Measurements from ENCODE around the gene RAB33A.

The RAB33A gene

GRCh38 chrX:130172127-130172845, 524 bp downstream of the RAB33A start:
- no peak for DNase-seq (ENCODE audit: low read depth in 1 of 2, low spot score in 1 of 2)

GRCh38 chrX:130173190-130173895, 1.6 kb downstream of the RAB33A start:
- no peak for DNase-seq (ENCODE audit: low read depth in 1 of 2, low spot score in 1 of 2)

GRCh38 chrX:130174045-130174704, 2.4 kb downstream of the RAB33A start:
- no peak for DNase-seq (ENCODE audit: low read depth in 1 of 2, low spot score in 1 of 2)

- no peak for DNase-seq (ENCODE audit: low read depth in 1 of 2, low spot score in 1 of 2)
Measured at GRCh38 chrX:130174937-130175336, 3.2 kb downstream of the RAB33A start.

GRCh38 chrX:130176354-130176776, 4.6 kb downstream of the RAB33A start:
- DNase-seq (ENCODE audit: low read depth in 1 of 2, low spot score in 1 of 2): no peak

GRCh38 chrX:130176942-130177341, 5.2 kb downstream of the RAB33A start:
- no peak for DNase-seq (ENCODE audit: low read depth in 1 of 2, low spot score in 1 of 2)

GRCh38 chrX:130179170-130179569, 7.4 kb downstream of the RAB33A start:
- no peak for DNase-seq (ENCODE audit: low read depth in 1 of 2, low spot score in 1 of 2)

- no peak for DNase-seq (ENCODE audit: low read depth in 1 of 2, low spot score in 1 of 2)
Measured at GRCh38 chrX:130179579-130180215, 7.9 kb downstream of the RAB33A start.

- no peak for DNase-seq (ENCODE audit: low read depth in 1 of 2, low spot score in 1 of 2)
Measured at GRCh38 chrX:130184168-130184567, 12.4 kb downstream of the RAB33A start.

GRCh38 chrX:130184857-130185256, 13.1 kb downstream of the RAB33A start:
- no peak for DNase-seq (ENCODE audit: low read depth in 1 of 2, low spot score in 1 of 2)

- DNase-seq (ENCODE audit: low read depth in 1 of 2, low spot score in 1 of 2): no peak
Measured at GRCh38 chrX:130186651-130187050, 14.9 kb downstream of the RAB33A start.

- DNase-seq (ENCODE audit: low read depth in 1 of 2, low spot score in 1 of 2): no peak
Measured at GRCh38 chrX:130190801-130191200, 19.0 kb downstream of the RAB33A start.

- DNase-seq (ENCODE audit: low read depth in 1 of 2, low spot score in 1 of 2): no peak
Measured at GRCh38 chrX:130196466-130196865, 24.7 kb downstream of the RAB33A start.

GRCh38 chrX:130197464-130197863, 25.7 kb downstream of the RAB33A start:
- no peak for DNase-seq (ENCODE audit: low read depth in 1 of 2, low spot score in 1 of 2)

GRCh38 chrX:130204647-130205046, 32.9 kb downstream of the RAB33A start:
- no peak for DNase-seq (ENCODE audit: low read depth in 1 of 2, low spot score in 1 of 2)

GRCh38 chrX:130211415-130212186, 39.8 kb downstream of the RAB33A start:
- no peak for DNase-seq (ENCODE audit: low read depth in 1 of 2, low spot score in 1 of 2)

- DNase-seq (ENCODE audit: low read depth in 1 of 2, low spot score in 1 of 2): no peak
Measured at GRCh38 chrX:130212371-130212770, 40.6 kb downstream of the RAB33A start.

- DNase-seq (ENCODE audit: low read depth in 1 of 2, low spot score in 1 of 2): no peak
Measured at GRCh38 chrX:130213376-130213775, 41.6 kb downstream of the RAB33A start.

- DNase-seq (ENCODE audit: low read depth in 1 of 2, low spot score in 1 of 2): no peak
Measured at GRCh38 chrX:130216320-130216719, 44.6 kb downstream of the RAB33A start.

GRCh38 chrX:130224810-130225209, 53.0 kb downstream of the RAB33A start:
- DNase-seq (ENCODE audit: low read depth in 1 of 2, low spot score in 1 of 2): no peak

- DNase-seq (ENCODE audit: low read depth in 1 of 2, low spot score in 1 of 2): no peak
Measured at GRCh38 chrX:130228871-130229270, 57.1 kb downstream of the RAB33A start.
